PC-9 (cell line): ENCODE measurements around the gene FURIN.

Experiments used
- EZH2 ChIP-seq: fragments of 200-600 bp; sonication (generic); IDR thresholded peaks from 2 replicates; pipeline ENCODE4 v1.8.0; 2017; ENCODE audit warnings: antibody characterized with exemption, low read depth
- TF ChIP-seq, protein P1 (sequence below): fragments of 200-600 bp; sonication (generic); conservative IDR thresholded peaks from 2 replicates; pipeline ENCODE4 v1.6.1; 2017; ENCODE audit warnings: mixed run types, antibody characterized with exemption, mild to moderate bottlenecking, moderate library complexity

DNA sequence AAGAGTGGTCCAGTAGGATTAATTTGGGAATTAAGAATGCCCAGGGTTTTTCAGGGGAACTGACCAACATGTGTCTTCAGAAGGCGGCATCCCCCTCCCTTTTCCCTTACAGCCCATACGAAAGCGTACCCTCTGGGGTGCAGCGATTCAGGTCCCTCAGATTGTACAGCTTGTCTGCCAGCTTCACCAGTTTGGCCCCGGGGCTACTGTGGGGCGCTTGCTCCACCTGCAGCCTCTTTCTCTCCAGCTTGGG lies 63.1 kb downstream of the FURIN start:
- TF ChIP-seq, protein P1, sequence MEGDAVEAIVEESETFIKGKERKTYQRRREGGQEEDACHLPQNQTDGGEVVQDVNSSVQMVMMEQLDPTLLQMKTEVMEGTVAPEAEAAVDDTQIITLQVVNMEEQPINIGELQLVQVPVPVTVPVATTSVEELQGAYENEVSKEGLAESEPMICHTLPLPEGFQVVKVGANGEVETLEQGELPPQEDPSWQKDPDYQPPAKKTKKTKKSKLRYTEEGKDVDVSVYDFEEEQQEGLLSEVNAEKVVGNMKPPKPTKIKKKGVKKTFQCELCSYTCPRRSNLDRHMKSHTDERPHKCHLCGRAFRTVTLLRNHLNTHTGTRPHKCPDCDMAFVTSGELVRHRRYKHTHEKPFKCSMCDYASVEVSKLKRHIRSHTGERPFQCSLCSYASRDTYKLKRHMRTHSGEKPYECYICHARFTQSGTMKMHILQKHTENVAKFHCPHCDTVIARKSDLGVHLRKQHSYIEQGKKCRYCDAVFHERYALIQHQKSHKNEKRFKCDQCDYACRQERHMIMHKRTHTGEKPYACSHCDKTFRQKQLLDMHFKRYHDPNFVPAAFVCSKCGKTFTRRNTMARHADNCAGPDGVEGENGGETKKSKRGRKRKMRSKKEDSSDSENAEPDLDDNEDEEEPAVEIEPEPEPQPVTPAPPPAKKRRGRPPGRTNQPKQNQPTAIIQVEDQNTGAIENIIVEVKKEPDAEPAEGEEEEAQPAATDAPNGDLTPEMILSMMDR = no peak
- TF ChIP-seq EZH2 = no peak
